DMS153 treated with DMSO at 0.1 percent for 48 hours (cell line): Measurements from ENCODE around the gene CDC14B.

Experiments used
- DNase-seq: peaks from one replicate; lab custom pipeline; 2025; ENCODE audit not compliant: unreplicated experiment; lab: John Stamatoyannopoulos, UW

CDC14B gene

DNA sequence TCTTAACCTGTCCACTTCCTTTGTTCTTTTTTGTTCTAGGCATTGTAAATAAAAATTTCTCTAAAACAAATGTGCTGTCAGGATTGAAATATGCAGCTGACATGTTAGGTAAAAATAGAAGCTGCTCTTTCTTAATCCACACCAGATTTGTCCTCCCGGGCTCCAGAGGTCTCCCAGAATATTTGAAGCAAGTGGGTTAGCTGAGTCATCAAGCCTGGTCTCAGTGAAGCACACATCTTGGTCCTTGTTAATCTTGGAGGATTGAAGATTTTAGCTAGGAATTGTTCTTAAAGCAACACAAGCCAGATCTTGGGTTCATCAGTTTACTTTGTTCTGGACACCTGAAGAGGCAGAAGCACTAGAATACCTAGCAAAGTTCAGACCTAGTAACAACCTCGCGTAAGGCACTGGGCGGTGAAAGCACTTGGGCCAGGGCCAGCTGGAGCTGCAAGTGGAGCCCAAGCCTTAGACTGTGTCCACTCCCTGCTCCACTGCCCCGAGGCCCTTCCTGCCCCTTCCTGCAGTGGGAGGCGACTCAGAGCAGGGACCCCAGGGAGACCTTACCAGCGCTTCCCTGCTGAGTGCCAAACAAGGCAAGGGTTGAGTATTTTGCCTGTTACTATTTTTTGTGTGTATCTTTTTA lies 133.1 kb downstream of the CDC14B start:
- no peak for DNase-seq

DNA sequence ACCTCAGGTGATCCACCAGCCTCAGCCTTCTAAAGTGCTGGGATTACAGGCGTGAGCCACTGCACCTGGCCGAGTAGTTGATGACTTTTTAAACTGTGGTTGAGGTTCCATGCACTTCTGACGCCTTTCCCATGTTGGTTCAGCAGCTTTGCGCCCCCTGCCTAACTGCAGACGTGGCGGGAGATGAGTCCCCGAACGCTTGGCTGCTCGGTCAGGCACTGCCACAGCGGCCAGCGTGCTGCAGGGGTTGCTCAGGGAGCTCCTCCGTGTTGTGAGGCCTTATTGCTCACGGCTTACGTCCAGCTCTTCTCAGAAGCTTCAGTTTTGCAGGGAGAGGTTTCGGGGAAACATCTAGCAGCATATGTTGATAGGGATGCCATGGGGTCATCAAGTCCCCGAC lies 134.4 kb downstream of the CDC14B start:
- no peak for DNase-seq

DNA sequence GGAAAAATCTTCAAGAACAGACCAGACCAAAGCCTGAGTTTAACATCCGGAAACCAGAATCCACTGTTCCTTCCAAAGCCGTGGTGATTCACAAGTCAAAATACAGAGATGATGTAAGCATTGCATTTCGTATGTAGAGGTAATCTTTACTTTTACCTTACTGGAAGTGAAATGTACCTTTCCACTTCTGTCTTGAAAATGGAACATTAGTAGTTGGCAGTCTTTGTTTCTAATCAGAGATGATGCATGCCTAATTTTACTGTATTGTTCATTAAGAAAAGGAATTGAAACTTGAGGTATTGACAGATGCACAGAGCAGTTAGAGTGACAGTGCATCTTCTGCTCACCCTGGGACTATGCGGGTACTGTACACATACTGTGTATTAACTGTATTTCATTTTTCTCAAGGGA lies 135.1 kb downstream of the CDC14B start:
- DNase-seq, result no peak

GRCh38 chr9:96483733-96484390 lies 135.8 kb downstream of the CDC14B start:
- DNase-seq, result no peak

GRCh38 chr9:96483197-96483596 lies 136.4 kb downstream of the CDC14B start:
- DNase-seq, result no peak

DNA sequence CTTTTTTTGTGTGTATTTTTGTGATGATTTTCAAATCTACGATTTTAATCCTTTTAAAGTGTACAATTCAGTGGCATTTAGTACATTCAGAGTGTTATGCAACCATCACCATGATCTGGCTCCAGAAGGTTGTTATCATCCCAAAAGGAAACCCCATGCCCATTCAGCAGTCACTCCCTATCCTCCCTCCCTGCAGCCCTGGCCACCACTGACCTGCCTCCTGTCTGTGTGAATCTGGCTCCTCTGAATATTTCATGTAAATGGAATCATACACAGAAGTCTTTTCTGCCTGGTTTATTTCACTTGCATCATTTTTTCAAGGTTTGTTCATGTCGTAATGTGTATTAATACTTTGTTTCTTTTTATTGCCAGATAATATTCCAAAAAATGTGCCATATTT lies 137.2 kb downstream of the CDC14B start:
- DNase-seq, result no peak

DNA sequence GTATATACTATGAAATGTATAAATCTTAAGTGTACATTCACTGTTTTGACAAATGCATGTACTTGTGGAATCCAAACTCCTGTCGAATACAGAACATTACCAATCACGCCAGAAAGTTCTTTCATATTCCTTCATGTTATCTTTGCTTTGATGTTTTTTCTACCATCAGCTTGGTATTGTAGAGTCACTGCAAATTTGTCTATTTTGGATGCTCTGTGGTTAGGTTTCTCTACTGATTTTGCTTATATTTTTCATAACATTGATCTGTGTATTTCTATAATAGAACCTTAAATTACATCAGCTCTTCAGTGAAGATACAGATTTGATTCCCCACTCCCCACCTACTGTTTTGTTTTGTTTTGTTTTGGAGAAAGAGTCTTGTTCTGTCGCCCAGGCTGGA lies 138.9 kb downstream of the CDC14B start:
- no peak for DNase-seq

- DNase-seq, result no peak
These were observed 140.7 kb downstream of the CDC14B start for GRCh38 chr9:96478829-96479371.

DNA sequence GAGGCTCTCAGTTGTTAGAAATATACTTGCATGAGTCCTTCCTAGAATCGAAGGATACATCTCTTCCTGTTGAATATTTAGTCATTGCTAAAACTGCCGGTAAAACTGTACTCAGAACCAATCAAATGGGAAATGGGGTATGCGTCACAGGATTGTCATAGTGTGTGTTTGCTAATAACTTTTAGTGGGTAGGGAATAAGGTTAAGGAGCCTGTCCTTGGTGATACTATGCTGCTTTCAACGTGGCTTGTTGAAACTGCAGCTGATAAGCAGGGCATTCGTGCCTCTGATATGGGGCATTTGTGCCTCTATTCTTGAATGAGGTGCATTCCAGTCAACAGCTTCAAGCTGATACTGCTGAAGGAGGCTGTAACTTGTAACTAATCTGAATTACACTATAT lies 143.1 kb downstream of the CDC14B start:
- DNase-seq, result no peak

GRCh38 chr9:96476013-96476412 lies 143.6 kb downstream of the CDC14B start:
- no peak for DNase-seq

DNA sequence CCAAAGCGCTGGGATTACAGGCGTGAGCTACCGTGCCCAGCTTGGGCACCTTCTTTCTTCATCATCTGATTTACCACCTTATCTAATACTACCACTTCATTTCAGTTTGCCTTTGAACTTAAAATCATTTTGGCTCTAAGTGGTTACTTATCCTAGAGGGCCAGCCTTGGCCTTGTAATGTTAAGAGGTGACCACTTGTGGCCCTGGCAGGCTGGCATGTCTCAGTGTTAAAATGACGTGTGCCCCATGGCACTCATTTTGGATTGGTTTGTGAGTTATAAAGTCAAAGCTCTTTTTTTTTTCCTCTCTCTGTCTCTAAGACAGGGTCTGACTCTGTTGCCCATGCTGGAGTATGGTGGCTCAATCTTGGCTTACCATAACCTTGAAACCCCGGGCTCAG lies 151.9 kb downstream of the CDC14B start:
- no peak for DNase-seq

GRCh38 chr9:96464426-96464825 lies 155.2 kb downstream of the CDC14B start:
- DNase-seq, result no peak

DNA sequence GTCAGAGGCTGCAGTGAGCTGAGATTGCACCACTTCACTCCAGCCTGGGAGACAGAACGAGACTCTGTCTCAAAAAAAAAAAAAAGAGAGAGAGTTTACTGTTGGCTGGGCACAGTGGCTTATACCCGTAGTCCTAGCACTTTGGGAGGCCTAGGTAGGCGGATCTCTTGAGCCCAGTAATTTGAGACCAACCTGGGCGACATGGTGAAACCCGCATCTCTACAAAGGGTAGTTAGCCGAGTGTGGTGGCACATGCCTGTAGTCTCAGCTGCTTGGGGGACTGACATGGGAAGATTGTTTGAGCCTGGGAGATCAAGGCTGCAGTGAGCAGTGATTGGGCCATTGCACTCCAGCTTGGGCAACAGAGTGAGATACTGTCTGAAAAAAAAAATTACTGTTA lies 157.1 kb downstream of the CDC14B start:
- no peak for DNase-seq

GRCh38 chr9:96461336-96461735 lies 158.3 kb downstream of the CDC14B start:
- DNase-seq, result no peak

GRCh38 chr9:96460882-96461281 lies 158.8 kb downstream of the CDC14B start:
- no peak for DNase-seq

GRCh38 chr9:96460470-96460869 lies 159.2 kb downstream of the CDC14B start:
- DNase-seq, result no peak

- DNase-seq, result no peak
These were observed 160.2 kb downstream of the CDC14B start for GRCh38 chr9:96459268-96460007.

DNA sequence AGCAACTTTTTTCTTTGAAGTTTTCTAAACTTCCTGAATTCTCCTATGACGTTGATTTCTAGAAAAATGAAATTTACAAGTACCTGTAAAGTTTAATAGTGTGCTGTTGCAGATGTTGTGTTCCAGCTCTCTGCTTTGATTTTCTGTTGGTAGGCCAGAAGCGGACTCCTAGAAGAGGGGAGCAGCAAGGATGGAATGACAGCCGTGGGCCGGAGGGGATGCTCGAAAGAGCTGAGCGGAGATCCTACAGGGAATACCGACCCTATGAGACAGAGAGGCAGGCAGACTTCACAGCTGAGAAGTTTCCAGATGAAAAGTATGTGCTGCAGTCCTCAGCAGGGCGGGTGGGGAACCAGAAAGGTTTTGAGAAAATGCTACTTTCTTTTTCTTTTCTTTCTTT lies 161.4 kb downstream of the CDC14B start:
- no peak for DNase-seq

GRCh38 chr9:96457266-96457665 lies 162.4 kb downstream of the CDC14B start:
- no peak for DNase-seq

DNA sequence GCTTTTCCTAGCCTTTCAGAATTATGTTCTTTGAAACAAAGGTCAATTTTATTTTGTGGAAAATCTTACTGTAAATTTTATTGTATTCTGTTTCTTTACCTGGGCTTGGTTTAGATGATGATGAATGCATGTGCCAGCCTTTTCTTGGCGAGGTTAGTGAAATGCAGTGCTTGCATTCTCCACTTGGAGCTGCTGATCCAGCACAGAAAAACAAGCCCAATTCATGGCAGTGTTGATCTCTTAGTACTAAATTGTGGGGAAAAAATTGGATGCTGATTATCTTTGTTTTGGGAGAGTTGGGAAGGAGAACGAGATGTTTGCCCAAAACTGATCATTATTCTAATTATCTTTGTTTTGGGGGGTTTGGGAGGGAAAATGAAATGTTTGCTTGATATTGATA lies 166.0 kb downstream of the CDC14B start:
- DNase-seq, result no peak

- DNase-seq, result no peak
These were observed 168.8 kb downstream of the CDC14B start for GRCh38 chr9:96450613-96451528.
